SK-N-SH treated with all-trans-retinoic acid at 6 μM for 48 hours (cell line): Measurements from ENCODE around the gene SLC35F3.

Source experiments
- ATAC-seq: fragments of 200-7000 bp; cut with Tn5 transposase; 3 replicates; pipeline ENCODE4 v1.9.1; 2020; ENCODE audit warnings: mild to moderate bottlenecking, moderate library complexity
- ARNTL ChIP-seq: fragments of 450-650 bp; formaldehyde crosslinking; IDR thresholded peaks from 2 replicates; pipeline ENCODE4 v1.5.0; 2020; ENCODE audit warnings: low read depth, mild to moderate bottlenecking, moderate library complexity, borderline replicate concordance
- BACH2 ChIP-seq: fragments of 250-450 bp; sonication (Bioruptor Pico); IDR thresholded peaks from 2 replicates; pipeline ENCODE4 v1.9.0; 2021; ENCODE audit warnings: mild to moderate bottlenecking, borderline replicate concordance
- CREB5 ChIP-seq: fragments of 250-450 bp; sonication (Bioruptor Pico); IDR thresholded peaks from 2 replicates; pipeline ENCODE4 v1.5.1; 2020; ENCODE audit warnings: low read depth, mild to moderate bottlenecking, moderate library complexity
- CSDC2 ChIP-seq: fragments of 250-450 bp; sonication (Bioruptor Pico); IDR thresholded peaks from 2 replicates; pipeline ENCODE4 v1.5.0; 2020; ENCODE audit warnings: mild to moderate bottlenecking, moderate library complexity
- CSRNP3 ChIP-seq: fragments of 250-450 bp; sonication (Bioruptor Pico); IDR thresholded peaks from 2 replicates; pipeline ENCODE4 v1.5.1; 2021; ENCODE audit warnings: mild to moderate bottlenecking, moderate library complexity
- ESRRG ChIP-seq: fragments of 250-450 bp; sonication (Bioruptor Pico); IDR thresholded peaks from 2 replicates; pipeline ENCODE4 v1.6.1; 2021; ENCODE audit warnings: mild to moderate bottlenecking
- GLIS3 ChIP-seq: fragments of 250-450 bp; sonication (Bioruptor Pico); IDR thresholded peaks from 2 replicates; pipeline ENCODE4 v1.5.0; 2020; ENCODE audit warnings: mild to moderate bottlenecking, moderate library complexity
- ISL1 ChIP-seq: fragments of 250-450 bp; sonication (Bioruptor Pico); IDR thresholded peaks from 2 replicates; pipeline ENCODE4 v2.1.2; 2022; ENCODE audit warnings: mild to moderate bottlenecking, moderate library complexity
- OSR1 ChIP-seq: fragments of 250-450 bp; sonication (Bioruptor Pico); IDR thresholded peaks from 2 replicates; pipeline ENCODE4 v1.8.0; 2022; ENCODE audit warnings: moderate library complexity, mild to moderate bottlenecking, inconsistent platforms
- PATZ1 ChIP-seq: fragments of 250-450 bp; sonication (Bioruptor Pico); IDR thresholded peaks from 2 replicates; pipeline ENCODE4 v1.8.0; 2020; ENCODE audit warnings: mild to moderate bottlenecking, moderate library complexity, borderline replicate concordance
- POU6F1 ChIP-seq: fragments of 250-450 bp; sonication (Bioruptor Pico); IDR thresholded peaks from 2 replicates; pipeline ENCODE4 v1.8.0; 2021; ENCODE audit warnings: low read depth, mild to moderate bottlenecking, moderate library complexity, borderline replicate concordance
- PPARA ChIP-seq: fragments of 250-450 bp; sonication (Bioruptor Pico); IDR thresholded peaks from 2 replicates; pipeline ENCODE4 v1.5.0; 2020; ENCODE audit warnings: mild to moderate bottlenecking, borderline replicate concordance
- RARB ChIP-seq: fragments of 250-450 bp; sonication (Bioruptor Pico); IDR thresholded peaks from 2 replicates; pipeline ENCODE4 v1.8.0; 2021; ENCODE audit warnings: mild to moderate bottlenecking, moderate library complexity
- SNAI2 ChIP-seq: fragments of 250-450 bp; sonication (Bioruptor Pico); IDR thresholded peaks from 2 replicates; pipeline ENCODE4 v1.5.0; 2020; ENCODE audit warnings: mild to moderate bottlenecking, moderate library complexity
- TCF4 ChIP-seq: fragments of 250-450 bp; sonication (Bioruptor Pico); IDR thresholded peaks from 2 replicates; pipeline ENCODE4 v1.8.0; 2021; ENCODE audit warnings: mild to moderate bottlenecking, moderate library complexity, borderline replicate concordance
- TOX ChIP-seq: fragments of 250-450 bp; sonication (Bioruptor Pico); IDR thresholded peaks from 2 replicates; pipeline ENCODE4 v1.8.0; 2021; ENCODE audit warnings: mild to moderate bottlenecking, moderate library complexity, borderline replicate concordance
- TSHZ2 ChIP-seq: fragments of 250-450 bp; sonication (Bioruptor Pico); IDR thresholded peaks from 2 replicates; pipeline ENCODE4 v1.5.0; 2020; ENCODE audit warnings: mild to moderate bottlenecking, moderate library complexity
- ZC3H10 ChIP-seq: fragments of 250-450 bp; sonication (Bioruptor Pico); IDR thresholded peaks from 2 replicates; pipeline ENCODE4 v1.5.1; 2021; ENCODE audit warnings: mild to moderate bottlenecking, moderate library complexity
- ZFP3 ChIP-seq: fragments of 250-450 bp; sonication (Bioruptor Pico); IDR thresholded peaks from 2 replicates; pipeline ENCODE4 v1.5.0; 2020; ENCODE audit warnings: mild to moderate bottlenecking, moderate library complexity
- ZNF565 ChIP-seq: fragments of 450-650 bp; formaldehyde crosslinking; conservative IDR thresholded peaks from 2 replicates; pipeline ENCODE4 v1.5.0; 2020; ENCODE audit warnings: low read depth, mild to moderate bottlenecking, moderate library complexity

The SLC35F3 gene

GRCh38 chr1:233972951-233973635 is 68.6 kb downstream of the SLC35F3 start:
- TF ChIP-seq CSRNP3 (CRISPR knock-in tag) (no peak), ZNF565 (CRISPR knock-in tag) (no peak), ESRRG (CRISPR knock-in tag) (no peak), SNAI2 (CRISPR knock-in tag) (no peak), ZFP3 (CRISPR knock-in tag) (no peak), ARNTL (CRISPR knock-in tag) (no peak), CSDC2 (CRISPR knock-in tag) (no peak), CREB5 (CRISPR knock-in tag) (no peak), ISL1 (CRISPR knock-in tag) (no peak), PATZ1 (CRISPR knock-in tag) (no peak), POU6F1 (no peak), BACH2 (no peak), GLIS3 (no peak), OSR1 (no peak), RARB (CRISPR knock-in tag) (no peak), PPARA (CRISPR knock-in tag) (no peak), ZC3H10 (CRISPR knock-in tag) (no peak), TCF4 (no peak)
- TF ChIP-seq, all 23 proteins: peak for 0
- ATAC-seq = no peak

GRCh38 chr1:233975486-233975885 is 71.0 kb downstream of the SLC35F3 start:
- no peak for ATAC-seq
- no peak for TF ChIP-seq ZFP3 (CRISPR knock-in tag)
- TF ChIP-seq CSDC2 (CRISPR knock-in tag) = no peak
- no peak for TF ChIP-seq TSHZ2 (CRISPR knock-in tag)
- TF ChIP-seq TOX (CRISPR knock-in tag) = no peak
- no peak for TF ChIP-seq TCF4
- TF ChIP-seq POU6F1 = no peak
